H1 (cell line): ENCODE results near the gene VPS26B. TPM values are rescaled to one million over a fixed set of nuclear protein-coding genes. Genes with fewer than 3 reads are reported as not detected.

Source experiments
- CTCF ChIA-PET: fragments of 300-600 bp; sonication (Branson Sonifier 250); formaldehyde crosslinking; loops from one replicate; lab custom pipeline; 2021; ENCODE audit not compliant: partially characterized antibody; lab: Charles Lee
- POLR2A ChIA-PET: fragments of 300-600 bp; sonication (Branson Sonifier 250); formaldehyde crosslinking; loops from one replicate; lab custom pipeline; 2021; ENCODE audit warnings: inconsistent platforms; ENCODE audit not compliant: partially characterized antibody; lab: Charles Lee
- DNase-seq, 2 experiments: peaks; one replicate each; pipeline versions ENCODE4 v3.0.0 to v3.0.0-alpha.2; 2010 to 2022; ENCODE audit warnings: low spot score in 2 of 2, low read depth in 1 of 2, mixed read lengths in 1 of 2
- FAIRE-seq: peaks from 2 replicates; lab custom pipeline; 2011; peaks lifted over from hg19 to GRCh38; lab: Jason Lieb, UNC
- H2AFZ ChIP-seq: 2 replicates; pipeline ENCODE4 v1.8.1; 2012; ENCODE audit warnings: low read length, inconsistent platforms
- H2AK5ac ChIP-seq: 2 replicates; pipeline ENCODE4 v1.6.1; 2013; ENCODE audit warnings: low read depth, low read length
- H2BK120ac ChIP-seq: replicated peaks from 2 replicates; pipeline ENCODE3; 2013; ENCODE audit warnings: low read depth, low read length, inconsistent platforms
- H2BK12ac ChIP-seq: 2 replicates; pipeline ENCODE4 v1.6.1; 2013; ENCODE audit warnings: low read depth, low read length
- H2BK15ac ChIP-seq: 2 replicates; pipeline ENCODE4 v1.6.1; 2013; ENCODE audit warnings: low read length
- H2BK20ac ChIP-seq: 2 replicates; pipeline ENCODE4 v1.6.1; 2013; ENCODE audit warnings: low read length
- H2BK5ac ChIP-seq: 2 replicates; pipeline ENCODE4 v1.6.1; 2013; ENCODE audit warnings: low read depth, low read length
- H3K14ac ChIP-seq: 2 replicates; pipeline ENCODE4 v1.6.1; 2013; ENCODE audit warnings: inconsistent platforms; ENCODE audit not compliant: insufficient read length
- H3K18ac ChIP-seq: 2 replicates; pipeline ENCODE4 v1.6.1; 2013; ENCODE audit warnings: low read length; ENCODE audit errors: extremely low read depth
- H3K23ac ChIP-seq: 2 replicates; pipeline ENCODE4 v1.6.1; 2013; ENCODE audit warnings: inconsistent platforms; ENCODE audit not compliant: insufficient read length
- H3K23me2 ChIP-seq: 2 replicates; pipeline ENCODE4 v1.6.1; 2013; ENCODE audit warnings: low read depth, low read length
- H3K27ac ChIP-seq: 2 replicates; pipeline ENCODE4 v1.6.1; 2011; ENCODE audit warnings: low read depth, low read length, inconsistent platforms
- H3K27me3 ChIP-seq, 4 experiments: replicated peaks in 1 of 4; 1 replicate in 1 of 4; 2 replicates in 3 of 4; pipeline versions ENCODE4 v1.6.1 to v1.8.1; 2011 to 2013; ENCODE audit warnings: low read length in 3 of 4, mild to moderate bottlenecking in 3 of 4, inconsistent platforms in 2 of 4, mixed read lengths in 2 of 4, moderate library complexity in 1 of 4; ENCODE audit not compliant: control insufficient read depth in 3 of 4, insufficient read depth in 3 of 4; ENCODE audit errors: extremely low read depth in 1 of 4
- H3K36me3 ChIP-seq, 4 experiments: 2 replicates each; pipeline versions ENCODE4 v1.6.1 to v1.8.1; 2011 to 2013; ENCODE audit warnings: mild to moderate bottlenecking in 4 of 4, low read length in 3 of 4, moderate library complexity in 2 of 4, control low read depth in 1 of 4, inconsistent platforms in 1 of 4; ENCODE audit not compliant: insufficient read depth in 4 of 4, control insufficient read depth in 2 of 4
- H3K4ac ChIP-seq: replicated peaks from 2 replicates; pipeline ENCODE3; 2013; ENCODE audit warnings: low read length, low read depth, mixed read lengths, inconsistent platforms; ENCODE audit not compliant: insufficient read length
- H3K4me1 ChIP-seq, 4 experiments: replicated peaks in 1 of 4; 1 replicate in 1 of 4; 2 replicates in 3 of 4; pipeline versions ENCODE4 v1.6.1 to v1.8.1; 2011 to 2013; ENCODE audit warnings: low read length in 3 of 4, inconsistent platforms in 2 of 4, mixed read lengths in 1 of 4; ENCODE audit not compliant: insufficient read depth in 4 of 4, control insufficient read depth in 3 of 4
- H3K4me2 ChIP-seq, 2 experiments: 2 replicates each; pipeline versions ENCODE4 v1.6.1 to v1.8.1; 2011 to 2013; ENCODE audit warnings: low read depth in 2 of 2, low read length in 2 of 2, control low read depth in 1 of 2, inconsistent platforms in 1 of 2, mild to moderate bottlenecking in 1 of 2; ENCODE audit not compliant: insufficient read depth in 1 of 2
- H3K4me3 ChIP-seq, 4 experiments: fragments of 200-600, 300-600 bp in 1 of 4; sonication (generic), shearing (Covaris generic), sonication (Bioruptor Twin) in 1 of 4; 2 replicates each; pipeline versions ENCODE4 v1.5.1 to v1.8.1; 2011 to 2016; ENCODE audit warnings: low read length in 4 of 4, low read depth in 3 of 4, control low read depth in 2 of 4, inconsistent platforms in 2 of 4, mild to moderate bottlenecking in 2 of 4, mixed read lengths in 1 of 4, moderate library complexity in 1 of 4; ENCODE audit not compliant: insufficient read depth in 2 of 4; ENCODE audit errors: extremely low read depth in 1 of 4
- H3K56ac ChIP-seq: replicated peaks from 2 replicates; pipeline ENCODE3; 2013; ENCODE audit warnings: low read depth, mild to moderate bottlenecking, mixed read lengths, low read length, inconsistent platforms; ENCODE audit not compliant: insufficient read length
- H3K79me1 ChIP-seq: 2 replicates; pipeline ENCODE4 v1.6.1; 2013; ENCODE audit warnings: low read depth, low read length, control low read depth
- H3K79me2 ChIP-seq, 2 experiments: 2 replicates each; pipeline versions ENCODE4 v1.6.1 to v1.8.1; 2012 to 2013; ENCODE audit warnings: low read length in 2 of 2, mild to moderate bottlenecking in 2 of 2, inconsistent platforms in 1 of 2; ENCODE audit not compliant: insufficient read depth in 2 of 2, control insufficient read depth in 1 of 2
- H3K9ac ChIP-seq, 4 experiments: replicated peaks in 1 of 4; 1 replicate in 1 of 4; 2 replicates in 3 of 4; pipeline versions ENCODE4 v1.6.1 to v1.8.1; 2011 to 2013; ENCODE audit warnings: low read depth in 3 of 4, low read length in 3 of 4, control low read depth in 2 of 4, mild to moderate bottlenecking in 2 of 4, moderate library complexity in 2 of 4, inconsistent platforms in 1 of 4; ENCODE audit errors: extremely low read depth in 1 of 4
- H3K9me3 ChIP-seq, 2 experiments: 2 replicates each; pipeline versions ENCODE4 v1.6.1 to v1.8.1; 2012 to 2013; ENCODE audit warnings: mild to moderate bottlenecking in 2 of 2, moderate library complexity in 2 of 2, control low read depth in 1 of 2, inconsistent platforms in 1 of 2, low read depth in 1 of 2, low read length in 1 of 2, mixed read lengths in 1 of 2; ENCODE audit not compliant: insufficient read depth in 2 of 2
- H4K20me1 ChIP-seq, 2 experiments: replicated peaks in 1 of 2; 2 replicates each; pipeline versions ENCODE3 to v1.8.1; 2011 to 2013; ENCODE audit warnings: inconsistent platforms in 2 of 2, low read length in 2 of 2, mild to moderate bottlenecking in 1 of 2; ENCODE audit not compliant: insufficient read depth in 2 of 2, control insufficient read depth in 1 of 2
- H4K5ac ChIP-seq: 2 replicates; pipeline ENCODE4 v1.6.1; 2013; ENCODE audit warnings: low read length, low read depth, mixed read lengths, inconsistent platforms; ENCODE audit not compliant: insufficient read length
- H4K8ac ChIP-seq: 2 replicates; pipeline ENCODE4 v1.8.0; 2013; ENCODE audit warnings: mild to moderate bottlenecking, moderate library complexity, low read length, inconsistent platforms; ENCODE audit not compliant: insufficient read depth; ENCODE audit errors: extremely low read depth
- H4K91ac ChIP-seq: replicated peaks from 2 replicates; pipeline ENCODE3; 2013; ENCODE audit warnings: low read length, mixed read lengths, inconsistent platforms; ENCODE audit not compliant: insufficient read length
- ATF3 ChIP-seq: IDR thresholded peaks from 2 replicates; pipeline ENCODE4 v1.6.1; 2011; ENCODE audit warnings: low read depth, mild to moderate bottlenecking, low read length; ENCODE audit not compliant: insufficient read depth
- BCL11A ChIP-seq, 2 experiments: IDR thresholded peaks; one replicate each; pipeline ENCODE4 v1.6.1; 2011; ENCODE audit warnings: low read depth in 2 of 2, low read length in 2 of 2, mild to moderate bottlenecking in 2 of 2
- CREB1 ChIP-seq: IDR thresholded peaks from 2 replicates; pipeline ENCODE4 v1.6.1; 2012; ENCODE audit warnings: inconsistent platforms
- FOSL1 ChIP-seq: IDR thresholded peaks from 2 replicates; pipeline ENCODE4 v1.6.1; 2011; ENCODE audit warnings: mild to moderate bottlenecking, low read depth, low read length, moderate library complexity; ENCODE audit not compliant: insufficient read depth
- GTF2F1 ChIP-seq: IDR thresholded peaks from 2 replicates; pipeline ENCODE4 v1.6.1; 2012; ENCODE audit warnings: low read depth, low read length, improper control_type of control experiment, borderline replicate concordance
- KDM1A ChIP-seq: fragments of 200-600, 300-600 bp; sonication (generic); IDR thresholded peaks from 2 replicates; pipeline ENCODE4 v1.7.1; 2016; ENCODE audit warnings: mild to moderate bottlenecking, low read length, borderline replicate concordance
- KDM4A ChIP-seq: IDR thresholded peaks from one replicate; pipeline ENCODE4 v1.7.1; 2012; ENCODE audit warnings: low read depth, mild to moderate bottlenecking, moderate library complexity, low read length, inconsistent platforms; ENCODE audit not compliant: severe bottlenecking
- KDM5A ChIP-seq: fragments of 200-600 bp; IDR thresholded peaks from 2 replicates; pipeline ENCODE4 v1.7.1; 2012; ENCODE audit warnings: mild to moderate bottlenecking, low read length, inconsistent platforms, mixed read lengths
- NANOG ChIP-seq: IDR thresholded peaks from 2 replicates; pipeline ENCODE4 v1.6.1; 2011; ENCODE audit warnings: low read length, low read depth, mild to moderate bottlenecking, inconsistent platforms; ENCODE audit not compliant: insufficient read depth, poor library complexity, severe bottlenecking
- POU5F1 ChIP-seq: IDR thresholded peaks from 2 replicates; pipeline ENCODE4 v1.6.1; 2011; ENCODE audit warnings: low read depth, mild to moderate bottlenecking, low read length, moderate library complexity
- RBBP5 ChIP-seq: IDR thresholded peaks from 2 replicates; pipeline ENCODE4 v1.7.1; 2012; ENCODE audit warnings: low read depth, mild to moderate bottlenecking, inconsistent platforms, low read length, moderate library complexity, borderline replicate concordance
- SP4 ChIP-seq: IDR thresholded peaks from 2 replicates; pipeline ENCODE4 v1.6.1; 2012; ENCODE audit warnings: low read length, inconsistent platforms
- SRF ChIP-seq: IDR thresholded peaks from 2 replicates; pipeline ENCODE4 v1.6.1; 2011; ENCODE audit warnings: mild to moderate bottlenecking, low read depth, low read length, moderate library complexity
- whole genome bisulfite sequencing, 2 experiments: shearing (Covaris generic) in 1 of 2; methylation state at CpG; one replicate each; pipeline versions ENCODE4 v1.1.6 to v1.1.7; 2013 to 2015; ENCODE audit warnings: low lambda C conversion rate in 2 of 2, mixed read lengths in 2 of 2, inconsistent platforms in 1 of 2, low coverage in 1 of 2, missing lambda C conversion rate in 1 of 2; ENCODE audit not compliant: insufficient replicate concordance in 2 of 2, insufficient coverage in 1 of 2, insufficient read length in 1 of 2; ENCODE audit errors: extremely low coverage in 1 of 2, missing lambda C conversion rate in 1 of 2; 5-methylcytosine and 5-hydroxymethylcytosine counted together
- polyA plus RNA-seq, 7 experiments: library from polyadenylated mRNA; depleted of rRNA in 3 of 7; stranded (reverse) in 5 of 7; unstranded in 2 of 7; fragments of >200 nt in 5 of 7; fragments of 200-250 nt in 2 of 7; gene quantifications; 1 replicate in 5 of 7; 2 replicates in 1 of 7; 4 replicates in 1 of 7; pipeline versions ENCODE4 v1.2.1 to v1.2.3, GENCODE V29; 2011 to 2013; ENCODE audit warnings: missing spikeins in 2 of 7, mixed read lengths in 2 of 7
- total RNA-seq: library from RNA; stranded (reverse); fragmentation: NEBNext Ultra II Directional; extraction: Animal tissue kit (Norgen Biotek cat#: 25700); gene quantifications from 2 replicates; pipeline ENCODE4 v1.2.1, GENCODE V29; 2021

The VPS26B gene
- total and polyA plus RNA-seq, 2 of the 8 experiments (the other 6 are each of a cell fraction or from before 2014, with no cell fraction given): 18.3 to 27.0 TPM

- H3K4me3 ChIP-seq: no peak overlapping the region
- 82% methylated on average over 2 of the region's 2 CpGs; no CpG with 5 or more reads in 1 of the 2 experiments for WGBS, 2 experiments
- CTCF ChIA-PET: interaction anchor here (1.3 to 1.9 kb wide), 3 partner anchors 11 to 21 kb away, joined by 3 to 7 read pairs (median 4); no protein-coding TSS in a partner anchor
- H3K9ac ChIP-seq: no peak overlapping the region
- H3K56ac ChIP-seq: no peak overlapping the region
- H4K20me1 ChIP-seq: no peaks in the 10 kb centered on the region
- TF ChIP-seq FOSL1: no peak
- TF ChIP-seq SP4: no peak
- TF ChIP-seq KDM5A: no peak
- TF ChIP-seq BCL11A (IDR thresholded peaks at IDR 0.05; ENCODE audit: low read depth in 2 of 2, low read length in 2 of 2): no peak
- TF ChIP-seq NANOG: no peak
- no peak for TF ChIP-seq SRF
- no peak for TF ChIP-seq KDM1A
- no peak for TF ChIP-seq CREB1
- TF ChIP-seq GTF2F1: no peak
- no peak for TF ChIP-seq KDM4A
- TF ChIP-seq RBBP5: no peak
- TF ChIP-seq POU5F1: no peak
- no peak for TF ChIP-seq ATF3
- no peak for DNase-seq
- H2BK20ac ChIP-seq: no peak overlapping the region
- no peak overlapping the region for H3K14ac ChIP-seq
- peaks cover 15 to 38% (median 32%) of the 10 kb centered on the region in 4 experiments for H3K36me3 ChIP-seq
- no peaks in the 10 kb centered on the region for H3K79me1 ChIP-seq
- no peak overlapping the region for H3K27ac ChIP-seq
- H3K23me2 ChIP-seq: peaks cover 10% of the 10 kb centered on the region; the same call in 1 of the 2 replicates
- no peak for FAIRE-seq
- H4K5ac ChIP-seq: no peak overlapping the region
- no peak overlapping the region for H3K4ac ChIP-seq
- H3K27me3 ChIP-seq: no peaks in the 10 kb centered on the region
- no peak overlapping the region for H2BK12ac ChIP-seq
- no peak overlapping the region for H2BK120ac ChIP-seq
- H2BK5ac ChIP-seq: no peak overlapping the region
- no peak overlapping the region for H3K4me2 ChIP-seq
- no peak overlapping the region for H4K8ac ChIP-seq
- H4K91ac ChIP-seq: no peak overlapping the region
- no peak overlapping the region for H3K18ac ChIP-seq
- H3K4me1 ChIP-seq: peaks cover 0 to 7% (median 2%) of the 10 kb centered on the region in 4 experiments; a peak in 3 of 7 replicates
- POLR2A ChIA-PET: no interaction called here
- H2AK5ac ChIP-seq: no peak overlapping the region
- H3K9me3 ChIP-seq: no peaks in the 10 kb centered on the region
- no peak overlapping the region for H2AFZ ChIP-seq
- H2BK15ac ChIP-seq: no peak overlapping the region
- H3K79me2 ChIP-seq: peaks cover 5 to 26% of the 10 kb centered on the region in 2 experiments; a peak in 3 of 4 replicates
- no peak overlapping the region for H3K23ac ChIP-seq
Measured at GRCh38 chr11:134250675-134251074, 26.2 kb downstream of the VPS26B start.
